GM19035 (cell line): Measurements from ENCODE around the gene ABCC8.

Source experiments
- ATAC-seq: cut with Tn5 transposase; IDR thresholded peaks from one replicate; pipeline ENCODE4 v1.9.1; 2021; ENCODE audit not compliant: unreplicated experiment

Gene ABCC8

DNA sequence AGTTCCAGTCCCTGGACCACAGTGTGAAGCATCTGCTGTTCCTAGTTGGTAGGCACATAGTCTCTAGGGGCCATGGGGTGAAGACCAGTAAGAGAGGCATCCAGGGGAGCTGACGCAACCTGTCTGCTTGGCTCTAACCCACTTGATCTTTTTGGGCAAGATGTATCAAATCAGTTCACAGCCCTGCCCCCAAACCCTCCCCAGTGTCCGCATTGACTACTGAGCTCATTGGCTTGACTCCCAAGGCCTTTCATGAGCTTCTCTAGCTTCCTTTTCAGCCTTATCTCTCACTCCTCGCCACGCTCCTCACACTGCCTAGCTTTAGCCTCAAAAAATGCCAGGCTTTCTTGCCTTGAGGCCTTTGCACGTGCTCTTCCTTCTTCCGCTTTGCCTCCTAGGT, 29.7 kb upstream of the ABCC8 start:
- no peak for ATAC-seq

GRCh38 chr11:17505146-17505545, 28.5 kb upstream of the ABCC8 start:
- no peak for ATAC-seq

- ATAC-seq: peak; percentile 46
These were observed 27.9 kb upstream of the ABCC8 start for GRCh38 chr11:17504330-17505107.

DNA sequence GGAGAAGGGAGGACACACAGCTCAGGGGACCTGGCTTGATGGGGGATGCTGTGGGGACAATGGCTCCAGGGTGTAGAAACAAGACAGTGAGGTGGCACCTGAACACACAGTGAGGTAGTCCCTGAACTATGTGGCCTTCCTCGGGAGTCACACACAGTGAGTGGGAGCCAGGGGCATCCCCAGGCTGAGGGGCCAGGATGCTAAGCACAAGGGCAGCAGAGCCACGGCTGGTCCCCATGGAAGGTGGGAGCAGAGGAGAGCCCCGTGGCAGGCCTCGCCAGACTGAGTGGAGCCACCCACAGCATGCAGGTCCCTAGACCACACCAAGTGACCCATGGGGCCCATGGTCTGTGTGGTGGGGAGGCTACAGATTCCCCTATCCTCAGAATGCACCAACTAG, 26.0 kb upstream of the ABCC8 start:
- ATAC-seq: no peak

DNA sequence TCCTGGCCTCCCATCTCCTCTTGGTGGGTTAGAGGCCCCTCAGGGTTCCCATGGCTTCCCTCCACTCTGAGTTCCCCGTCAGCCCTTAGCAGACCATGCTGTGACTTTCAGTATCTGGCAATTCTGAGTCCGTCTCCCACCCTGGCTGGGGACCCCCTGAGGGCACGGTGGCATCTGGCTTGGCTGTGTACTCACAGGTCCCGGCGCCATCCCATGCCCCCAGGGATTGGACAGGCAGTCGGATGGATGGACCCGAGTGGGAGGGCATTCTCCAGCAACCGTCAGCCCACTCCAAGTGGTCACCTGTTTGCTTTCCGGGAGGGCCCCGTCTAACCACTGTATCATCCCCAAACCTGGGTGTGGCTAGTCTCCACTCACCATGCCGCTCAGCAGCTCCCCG, 24.0 kb upstream of the ABCC8 start:
- ATAC-seq: no peak

- peak; percentile 80 for ATAC-seq
These were observed 21.8 kb upstream of the ABCC8 start for GRCh38 chr11:17498475-17498874.

DNA sequence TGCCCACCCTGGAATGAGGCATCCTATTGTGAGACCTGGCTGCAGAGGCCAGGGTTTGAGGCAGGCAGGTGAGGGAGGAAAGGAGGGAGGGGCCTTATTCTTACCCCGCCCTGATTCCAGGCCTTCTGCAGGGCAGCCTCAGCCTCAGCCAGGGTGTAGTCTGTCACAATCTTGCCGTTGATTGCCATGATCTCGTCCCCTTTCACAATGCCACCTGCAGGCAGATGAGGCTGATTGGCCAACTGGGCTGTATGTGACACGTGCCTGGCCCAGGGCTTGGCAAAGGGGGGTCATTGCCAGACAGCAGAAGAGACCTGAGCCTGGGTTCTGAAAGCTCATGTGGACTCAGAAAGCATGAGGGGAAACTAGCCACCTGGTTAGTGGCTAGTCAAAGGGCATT, 21.4 kb upstream of the ABCC8 start:
- ATAC-seq: no peak

GRCh38 chr11:17496406-17496805, 19.8 kb upstream of the ABCC8 start:
- no peak for ATAC-seq

GRCh38 chr11:17494019-17494418, 17.4 kb upstream of the ABCC8 start:
- no peak for ATAC-seq

DNA sequence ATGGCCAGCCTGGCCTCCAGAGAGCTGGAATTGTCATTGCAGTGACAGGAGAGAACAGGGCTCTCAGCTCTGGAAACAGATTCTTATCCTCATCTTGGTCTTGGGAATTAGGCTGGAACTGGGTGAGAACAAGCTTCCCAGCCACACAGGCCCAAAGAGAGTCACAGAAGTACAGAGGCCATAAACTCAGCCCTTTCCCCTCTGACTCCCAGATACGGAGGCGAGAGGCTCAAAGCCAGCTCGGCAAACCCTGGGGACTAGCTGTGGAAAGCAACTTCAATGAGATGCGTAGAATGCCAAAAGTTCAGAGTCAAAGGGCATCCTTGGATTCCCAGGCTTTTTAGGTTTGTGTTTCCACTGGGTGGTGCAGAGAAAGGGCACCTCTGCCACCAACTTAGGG, 14.3 kb upstream of the ABCC8 start:
- ATAC-seq: no peak

DNA sequence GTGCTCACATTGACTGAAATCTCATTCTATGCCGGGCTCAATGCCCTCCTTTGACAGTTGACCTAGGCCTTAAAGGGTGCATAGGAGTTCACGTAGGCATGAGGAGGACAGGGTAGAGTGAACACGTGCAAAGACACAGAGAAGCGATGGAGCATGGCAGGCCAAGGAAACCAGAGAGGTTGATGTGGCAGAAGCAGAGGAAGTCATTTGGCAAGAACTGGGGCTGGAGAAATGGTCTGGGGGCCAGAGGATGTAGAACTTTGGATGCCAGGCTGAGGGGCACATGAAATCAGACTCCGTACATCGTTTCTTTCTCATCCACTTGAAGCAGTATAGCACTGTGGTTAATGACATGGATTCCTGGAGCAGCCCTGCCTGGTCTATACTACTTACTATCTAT, 13.6 kb upstream of the ABCC8 start:
- no peak for ATAC-seq

GRCh38 chr11:17489751-17490150, 13.1 kb upstream of the ABCC8 start:
- ATAC-seq: no peak

GRCh38 chr11:17488563-17488962, 11.9 kb upstream of the ABCC8 start:
- ATAC-seq: no peak

DNA sequence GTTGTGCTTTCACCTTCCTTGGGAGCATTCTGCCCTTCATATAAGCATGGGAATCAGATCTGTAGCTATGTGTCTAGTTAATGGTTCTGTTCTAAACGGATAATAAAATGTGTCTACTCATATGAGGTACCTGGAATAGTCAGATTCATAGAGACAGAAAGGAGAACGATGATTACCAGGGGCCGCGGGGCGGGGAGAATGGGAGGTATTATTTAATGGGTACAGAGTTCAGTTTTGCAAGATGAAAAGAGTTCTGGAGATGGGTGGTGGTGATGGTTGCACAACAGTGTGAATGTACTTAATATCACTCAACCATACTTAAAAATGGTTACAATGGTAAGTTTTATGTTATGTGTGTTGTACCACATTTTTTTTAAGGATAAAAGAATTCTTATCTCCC, 10.0 kb upstream of the ABCC8 start:
- ATAC-seq: no peak

GRCh38 chr11:17483505-17483904, 6.9 kb upstream of the ABCC8 start:
- ATAC-seq: no peak

DNA sequence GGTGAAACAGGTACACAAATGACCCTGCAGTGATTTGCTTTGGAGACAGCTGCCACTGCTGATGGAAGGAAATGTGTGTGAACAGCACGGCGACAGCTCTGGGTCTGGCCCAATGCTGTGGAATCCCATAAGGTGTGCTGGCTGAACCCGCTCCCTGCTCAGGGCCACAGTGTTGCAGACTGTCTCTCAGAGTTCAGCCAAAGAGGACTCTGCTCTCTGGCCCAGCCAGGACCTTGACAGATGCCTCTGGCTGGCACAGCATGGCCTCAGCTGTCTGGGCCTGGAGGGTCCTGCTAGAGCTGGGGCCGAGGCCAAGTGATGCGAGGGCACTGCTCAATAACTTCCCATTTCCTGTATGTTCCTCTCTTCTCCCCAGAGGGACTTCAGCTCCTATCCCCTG, 5.3 kb upstream of the ABCC8 start:
- no peak for ATAC-seq

DNA sequence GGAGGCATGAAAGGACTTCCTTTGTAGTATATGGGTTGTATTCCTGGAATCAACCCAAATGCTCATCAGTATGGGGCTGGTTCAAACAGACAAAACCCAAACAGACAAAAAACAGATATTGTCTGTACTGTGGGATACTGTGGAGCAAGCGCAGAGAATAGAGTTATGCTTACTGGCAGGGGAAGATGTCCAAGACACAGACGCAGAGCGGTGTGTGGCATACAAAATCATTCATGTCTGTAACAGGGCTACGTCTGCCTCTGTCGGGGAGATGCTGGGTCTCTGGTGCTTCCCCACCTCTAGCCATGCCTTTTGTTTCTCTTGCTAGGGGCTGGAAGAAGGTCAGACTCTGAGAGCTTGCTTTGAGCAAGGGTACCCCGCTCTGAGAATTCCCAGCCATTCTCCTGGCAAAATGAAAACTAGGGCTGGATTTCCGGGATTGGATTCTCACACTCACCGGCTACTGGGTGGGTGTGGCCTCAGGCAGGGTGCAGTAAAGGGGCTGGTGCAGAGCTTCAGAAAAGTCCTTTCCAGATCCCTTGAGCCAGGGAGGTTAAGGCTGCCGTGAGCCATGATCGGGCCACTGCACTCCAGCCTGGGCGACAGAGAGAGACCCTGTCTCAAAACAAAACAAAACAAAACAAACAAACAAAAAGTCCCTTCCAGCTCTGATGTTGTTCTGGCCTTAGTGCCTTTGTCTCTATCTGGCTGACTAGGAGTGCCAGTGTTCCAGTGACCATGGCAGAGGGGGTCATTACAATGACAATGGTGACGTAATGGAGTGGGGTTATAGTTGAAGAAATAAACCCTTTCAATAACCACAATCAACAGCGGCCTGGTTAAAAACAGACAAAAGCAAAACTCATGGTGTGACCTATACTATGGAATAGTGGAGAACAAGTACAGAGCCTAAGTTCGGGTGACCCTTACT, 2.9 kb upstream of the ABCC8 start:
- ATAC-seq: no peak

GRCh38 chr11:17478070-17478469, 1.4 kb upstream of the ABCC8 start:
- no peak for ATAC-seq

DNA sequence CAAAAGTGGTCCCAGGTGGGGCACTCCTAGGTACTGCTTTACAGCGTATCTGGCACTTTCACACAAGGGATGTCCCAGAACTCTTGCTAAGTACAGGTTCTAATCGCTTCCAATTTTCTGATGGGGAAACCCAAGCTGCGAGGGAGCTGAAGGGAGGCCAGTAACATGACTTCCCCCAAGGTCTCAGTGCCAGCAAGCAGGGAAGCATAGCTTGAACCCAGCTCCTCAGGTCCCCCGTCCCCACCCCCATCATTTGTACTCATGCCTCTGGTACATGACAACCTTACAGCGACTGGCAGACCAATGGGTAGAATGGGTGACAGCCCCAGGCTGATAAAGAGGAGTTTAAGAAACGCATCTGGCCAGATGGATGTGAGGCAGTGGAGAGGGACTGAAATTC, 716 bp upstream of the ABCC8 start:
- no peak for ATAC-seq

DNA sequence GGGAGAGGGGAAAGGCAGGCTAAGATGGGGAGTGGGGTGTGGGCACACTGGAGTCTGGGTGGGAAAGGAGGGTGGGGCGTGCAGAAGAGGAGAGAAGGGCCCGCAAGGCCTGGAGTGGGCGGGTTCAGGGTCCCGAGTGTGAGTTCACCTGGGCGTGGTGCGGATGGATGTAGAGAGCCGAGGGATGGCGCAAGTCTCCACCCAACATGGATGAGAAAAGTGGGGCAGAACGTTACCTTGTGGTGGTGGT, 364 bp upstream of the ABCC8 start:
- ATAC-seq: no peak

- no peak for ATAC-seq
These were observed 854 bp downstream of the ABCC8 start for GRCh38 chr11:17475666-17476316.
